LNCAP (cell line): ENCODE data around the gene MACF1.
A peak's percentile ranks its signal among the peaks of the same experiment; 100 is the strongest.

Source experiments
- TF ChIP-seq, protein P1 (sequence below): fragments of 450-650 bp; IDR thresholded peaks from 2 replicates; pipeline ENCODE4 v1.5.1; 2017; ENCODE audit warnings: mild to moderate bottlenecking

Gene MACF1

GRCh38 chr1:39250460-39251240 is 46.2 kb downstream of the MACF1 start:
- TF ChIP-seq, protein P1, sequence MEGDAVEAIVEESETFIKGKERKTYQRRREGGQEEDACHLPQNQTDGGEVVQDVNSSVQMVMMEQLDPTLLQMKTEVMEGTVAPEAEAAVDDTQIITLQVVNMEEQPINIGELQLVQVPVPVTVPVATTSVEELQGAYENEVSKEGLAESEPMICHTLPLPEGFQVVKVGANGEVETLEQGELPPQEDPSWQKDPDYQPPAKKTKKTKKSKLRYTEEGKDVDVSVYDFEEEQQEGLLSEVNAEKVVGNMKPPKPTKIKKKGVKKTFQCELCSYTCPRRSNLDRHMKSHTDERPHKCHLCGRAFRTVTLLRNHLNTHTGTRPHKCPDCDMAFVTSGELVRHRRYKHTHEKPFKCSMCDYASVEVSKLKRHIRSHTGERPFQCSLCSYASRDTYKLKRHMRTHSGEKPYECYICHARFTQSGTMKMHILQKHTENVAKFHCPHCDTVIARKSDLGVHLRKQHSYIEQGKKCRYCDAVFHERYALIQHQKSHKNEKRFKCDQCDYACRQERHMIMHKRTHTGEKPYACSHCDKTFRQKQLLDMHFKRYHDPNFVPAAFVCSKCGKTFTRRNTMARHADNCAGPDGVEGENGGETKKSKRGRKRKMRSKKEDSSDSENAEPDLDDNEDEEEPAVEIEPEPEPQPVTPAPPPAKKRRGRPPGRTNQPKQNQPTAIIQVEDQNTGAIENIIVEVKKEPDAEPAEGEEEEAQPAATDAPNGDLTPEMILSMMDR, result no peak

- TF ChIP-seq, protein P1, result no peak
These were observed 50.7 kb downstream of the MACF1 start for GRCh38 chr1:39255222-39255621.

- TF ChIP-seq, protein P1, result peak; percentile 88
These were observed 53.8 kb downstream of the MACF1 start for GRCh38 chr1:39258146-39258924.

- TF ChIP-seq, protein P1, result 0 out of 2 replicates have a peak, but pooled peaks have one; percentile 19
These were observed 54.4 kb downstream of the MACF1 start for GRCh38 chr1:39258925-39259244.

GRCh38 chr1:39261712-39262221 is 57.3 kb downstream of the MACF1 start:
- TF ChIP-seq, protein P1, result no peak

- TF ChIP-seq, protein P1, result no peak
These were observed 58.3 kb downstream of the MACF1 start for GRCh38 chr1:39262802-39263201.

DNA sequence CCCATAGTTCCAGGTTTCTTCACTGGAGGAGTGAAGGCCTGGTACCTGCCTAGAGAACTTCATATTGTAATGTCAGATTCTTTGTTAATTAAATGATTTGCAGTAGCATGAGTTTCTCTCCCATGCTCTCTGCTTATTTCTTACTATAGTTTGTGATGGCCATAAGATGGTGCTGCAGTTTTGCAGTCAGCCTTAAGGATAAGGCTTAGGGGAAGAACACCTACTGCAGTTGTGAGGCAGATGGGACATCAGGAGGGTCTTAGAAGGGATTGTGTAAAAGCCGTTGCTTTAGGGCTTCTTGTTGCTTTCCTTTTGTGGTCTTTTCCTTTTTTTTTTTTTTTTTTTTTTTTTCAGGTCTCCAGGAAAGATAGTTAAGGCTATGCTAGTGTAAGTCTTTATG is 61.8 kb downstream of the MACF1 start:
- TF ChIP-seq, protein P1, result peak; percentile 48
